ENCODE measurements around the gene NXN.
A peak's percentile ranks its signal among the peaks of the same experiment; 100 is the strongest.

Gene NXN

DNA sequence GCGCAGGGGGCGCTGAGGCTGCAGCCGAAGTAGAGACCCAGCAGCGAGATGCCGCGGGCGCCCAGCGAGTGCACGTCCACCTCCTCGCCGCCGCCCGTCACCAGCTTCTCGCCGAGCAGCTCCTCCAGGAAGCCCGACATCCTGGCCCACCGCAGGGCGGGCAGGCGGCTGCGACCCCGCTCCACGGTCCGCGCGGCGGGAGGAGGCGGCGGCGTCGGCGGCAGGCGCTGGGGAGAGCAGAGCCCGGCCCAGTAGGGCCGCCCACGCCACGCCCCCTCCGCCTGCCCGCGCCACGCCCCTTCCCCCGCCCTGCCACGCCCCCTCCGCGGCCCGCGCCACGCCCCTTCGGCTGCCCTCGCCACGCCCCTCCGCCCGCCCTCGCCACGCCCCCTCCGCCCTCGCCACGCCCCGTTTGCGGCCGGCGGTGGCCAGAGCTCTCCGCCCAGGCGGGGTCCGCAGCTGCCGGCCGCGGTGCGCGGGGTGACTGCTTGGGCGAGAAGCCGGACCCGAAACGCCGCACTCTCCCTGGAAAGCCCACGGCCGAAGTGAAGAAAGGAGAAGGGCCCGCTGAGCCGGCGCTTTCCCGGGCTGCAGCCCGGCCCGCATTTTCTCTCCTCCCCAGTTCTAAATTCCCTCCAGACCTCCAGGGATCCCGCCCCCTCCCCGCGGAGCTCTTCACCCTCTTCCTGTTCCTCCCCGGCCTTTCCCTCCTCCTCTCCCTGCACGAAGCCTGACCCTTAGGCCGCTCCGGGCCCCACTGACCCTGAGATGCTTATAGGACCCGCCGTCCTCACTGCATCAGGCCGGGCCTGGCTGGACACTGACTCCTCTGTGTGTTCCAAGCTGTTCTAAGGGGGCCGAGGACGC, at the start of gene NXN:
Gene NXN, minus strand, starts transcription at position 238 of the 867 bp plus-strand sequence.
- H3K9me3 Mint-ChIP-seq, result no peaks in the 10 kb centered on the region
- H3K36me3 Mint-ChIP-seq (ENCODE audit: low read depth), result no peaks in the 10 kb centered on the region
- H3K4me3 Mint-ChIP-seq, result peak within 1 kb of the TSS; percentile 70
- peaks cover 34% of the 10 kb centered on the region for H3K27me3 Mint-ChIP-seq
- peak within 1 kb of the TSS; percentile 52 for H3K27ac Mint-ChIP-seq
- H3K4me1 Mint-ChIP-seq (ENCODE audit: low read depth), result peaks cover 17% of the 10 kb centered on the region

DNA sequence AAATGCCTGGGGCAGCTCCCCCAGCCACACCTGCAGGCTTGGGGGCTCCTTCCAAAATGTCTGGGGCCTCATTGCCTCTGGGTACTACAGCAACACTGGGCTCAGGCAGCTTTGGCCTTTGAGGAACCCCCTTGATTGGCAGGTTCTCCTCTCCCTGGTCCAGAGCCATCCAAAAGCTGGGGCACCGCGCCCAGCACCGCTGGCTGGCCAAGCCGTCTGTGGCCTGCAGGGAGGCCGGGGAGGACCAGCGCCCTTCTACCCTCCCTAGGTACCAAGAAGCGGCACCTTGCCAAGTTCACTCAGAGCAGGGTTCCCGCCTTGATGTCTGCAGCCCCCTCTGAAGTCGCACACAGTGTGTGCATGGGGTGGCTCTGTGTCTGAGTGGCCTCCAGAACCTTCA, 47.5 kb upstream of the NXN start:
- Mint-ChIP-seq H3K4me1 (ENCODE audit: low read depth) (no peaks in the 10 kb centered on the region), H3K27me3 (no peaks in the 10 kb centered on the region), H3K9me3 (no peaks in the 10 kb centered on the region), H3K36me3 (ENCODE audit: low read depth) (peaks cover 5% of the 10 kb centered on the region), H3K27ac (no peak overlapping the region), H3K4me3 (no peak overlapping the region)

GRCh38 chr17:1026599-1026975, 47.0 kb upstream of the NXN start:
- H3K9me3 Mint-ChIP-seq, result no peaks in the 10 kb centered on the region
- peaks cover 5% of the 10 kb centered on the region for H3K36me3 Mint-ChIP-seq (ENCODE audit: low read depth)
- H3K4me1 Mint-ChIP-seq (ENCODE audit: low read depth), result no peaks in the 10 kb centered on the region
- no peak overlapping the region for H3K4me3 Mint-ChIP-seq
- H3K27ac Mint-ChIP-seq, result no peak overlapping the region
- H3K27me3 Mint-ChIP-seq, result no peaks in the 10 kb centered on the region

DNA sequence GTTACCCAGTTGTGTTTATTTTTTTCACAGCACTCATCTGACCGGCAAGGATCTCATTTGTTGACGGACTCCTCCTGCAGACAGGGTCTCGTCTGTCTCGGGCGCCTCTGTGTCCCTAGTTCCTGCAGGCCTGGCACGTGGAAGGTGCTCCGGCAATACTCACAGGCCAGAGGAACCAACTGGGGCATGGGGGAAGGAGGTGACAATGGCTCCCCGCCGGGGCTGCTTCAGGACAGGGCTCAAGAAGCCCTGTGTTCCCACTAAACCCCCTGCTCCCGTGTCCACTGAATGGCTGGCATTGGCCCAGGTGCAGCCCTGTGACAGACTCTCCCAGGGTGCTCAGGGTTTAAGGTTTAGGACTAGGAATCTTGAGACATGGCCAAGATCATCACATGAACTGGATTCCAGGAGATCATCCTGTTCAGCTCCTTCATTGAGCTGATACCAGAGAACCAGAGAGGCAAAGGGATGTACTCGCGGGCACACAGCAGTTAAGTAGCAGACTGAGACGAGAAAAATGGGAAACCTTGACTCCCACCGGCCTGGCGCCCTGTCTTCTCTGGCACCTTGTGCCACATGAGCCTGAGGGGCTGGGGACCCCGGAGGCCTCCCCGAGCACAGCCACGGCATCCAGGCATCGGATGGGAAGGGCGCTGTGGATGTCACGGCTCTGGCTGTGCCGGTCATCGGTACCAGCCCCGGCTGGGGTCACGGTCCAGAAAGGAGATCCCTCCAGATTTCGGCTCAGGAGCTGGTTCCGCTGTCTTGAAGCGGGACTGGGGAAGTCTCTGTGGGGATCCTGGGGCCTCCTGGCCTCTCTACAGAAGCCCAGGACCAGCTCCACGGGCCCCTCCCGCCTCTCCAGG, 46.4 kb upstream of the NXN start:
- Mint-ChIP-seq H3K27me3 (no peaks in the 10 kb centered on the region), H3K4me3 (no peak overlapping the region), H3K4me1 (ENCODE audit: low read depth) (no peaks in the 10 kb centered on the region), H3K36me3 (ENCODE audit: low read depth) (peaks cover 5% of the 10 kb centered on the region), H3K27ac (no peak overlapping the region), H3K9me3 (no peaks in the 10 kb centered on the region)

- Mint-ChIP-seq H3K27me3 (no peaks in the 10 kb centered on the region), H3K4me3 (no peak overlapping the region), H3K4me1 (ENCODE audit: low read depth) (no peaks in the 10 kb centered on the region), H3K27ac (no peak overlapping the region), H3K9me3 (no peaks in the 10 kb centered on the region), H3K36me3 (ENCODE audit: low read depth) (peaks cover 5% of the 10 kb centered on the region)
Measured at GRCh38 chr17:1024076-1024475, 44.5 kb upstream of the NXN start.

DNA sequence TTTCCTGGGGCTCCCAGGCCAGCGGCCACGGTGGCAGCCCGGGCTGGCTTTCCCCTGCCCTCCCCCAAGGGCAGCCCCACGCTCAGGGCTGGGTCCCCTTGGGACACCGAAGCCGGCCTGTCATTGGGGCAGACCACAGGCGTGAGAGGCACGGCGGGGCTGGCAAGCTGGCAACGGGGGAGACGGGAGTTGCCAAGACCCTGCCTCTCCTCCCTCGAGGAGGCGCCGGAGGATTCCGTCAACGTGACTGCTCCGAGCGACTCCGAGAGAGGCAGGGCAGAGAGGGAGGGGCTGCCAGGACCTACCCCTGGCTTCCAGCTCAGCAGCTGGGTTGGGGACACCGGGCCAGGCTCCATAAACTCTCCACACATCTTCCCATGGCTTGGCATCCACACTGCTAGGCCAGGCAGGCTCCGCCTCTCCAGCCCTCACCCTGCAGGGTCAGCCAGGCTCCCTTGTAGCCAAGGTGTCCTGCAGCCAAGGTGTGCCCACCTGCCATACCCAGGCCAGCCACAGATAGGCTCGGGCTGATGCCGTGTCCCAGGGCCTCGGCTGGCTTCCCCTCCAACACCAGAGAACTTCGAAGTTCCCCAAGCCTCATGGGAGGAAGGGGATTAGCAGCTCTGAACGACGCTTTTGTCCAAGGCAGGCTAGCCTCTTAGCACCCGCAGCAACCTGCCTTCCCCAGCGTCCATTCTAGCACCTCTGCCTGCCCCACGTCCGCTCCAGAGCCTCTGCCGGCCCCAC, 42.9 kb upstream of the NXN start:
- Mint-ChIP-seq H3K27me3 (no peaks in the 10 kb centered on the region), H3K27ac (no peak overlapping the region), H3K9me3 (no peaks in the 10 kb centered on the region), H3K4me3 (no peak overlapping the region), H3K4me1 (ENCODE audit: low read depth) (no peaks in the 10 kb centered on the region), H3K36me3 (ENCODE audit: low read depth) (peaks cover 5% of the 10 kb centered on the region)

- H3K27me3 Mint-ChIP-seq, result no peaks in the 10 kb centered on the region
- H3K9me3 Mint-ChIP-seq, result no peaks in the 10 kb centered on the region
- H3K4me1 Mint-ChIP-seq (ENCODE audit: low read depth), result no peaks in the 10 kb centered on the region
- peaks cover 5% of the 10 kb centered on the region for H3K36me3 Mint-ChIP-seq (ENCODE audit: low read depth)
- H3K4me3 Mint-ChIP-seq, result no peak overlapping the region
- no peak overlapping the region for H3K27ac Mint-ChIP-seq
Measured at GRCh38 chr17:1021147-1021546, 41.6 kb upstream of the NXN start.

GRCh38 chr17:1019451-1019850, 39.9 kb upstream of the NXN start:
- H3K4me1 Mint-ChIP-seq (ENCODE audit: low read depth), result no peaks in the 10 kb centered on the region

GRCh38 chr17:1018547-1018946, 39.0 kb upstream of the NXN start:
- no peak overlapping the region for H3K4me3 Mint-ChIP-seq
- no peaks in the 10 kb centered on the region for H3K27me3 Mint-ChIP-seq
- no peaks in the 10 kb centered on the region for H3K4me1 Mint-ChIP-seq (ENCODE audit: low read depth)
- no peaks in the 10 kb centered on the region for H3K36me3 Mint-ChIP-seq (ENCODE audit: low read depth)
- no peaks in the 10 kb centered on the region for H3K9me3 Mint-ChIP-seq
- no peak overlapping the region for H3K27ac Mint-ChIP-seq

More at GRCh38 chr17:1019451-1019850, 39.9 kb upstream of the NXN start:
- no peaks in the 10 kb centered on the region for H3K36me3 Mint-ChIP-seq (ENCODE audit: low read depth)
- no peaks in the 10 kb centered on the region for H3K9me3 Mint-ChIP-seq
- H3K4me3 Mint-ChIP-seq, result no peak overlapping the region
- H3K27me3 Mint-ChIP-seq, result no peaks in the 10 kb centered on the region
- no peak overlapping the region for H3K27ac Mint-ChIP-seq

DNA sequence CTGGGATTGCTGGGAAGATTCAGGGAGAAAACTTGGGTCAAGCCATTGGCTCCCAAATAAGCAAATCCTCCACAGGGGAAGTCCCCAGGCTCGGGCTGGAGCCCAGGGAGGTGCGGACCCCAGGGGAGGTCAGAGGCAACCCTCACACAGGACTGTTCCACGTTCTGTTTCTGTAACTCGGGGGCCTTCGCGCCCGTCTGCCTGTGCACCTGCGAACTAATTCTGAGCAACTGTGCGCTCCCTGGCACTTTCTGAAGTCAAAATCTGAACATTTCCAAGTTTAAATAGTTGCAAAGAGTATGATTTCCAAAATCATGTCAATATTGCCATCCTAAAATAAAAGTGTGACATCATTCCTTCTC, 34.1 kb upstream of the NXN start:
- Mint-ChIP-seq H3K27me3 (no peaks in the 10 kb centered on the region), H3K4me3 (no peak overlapping the region), H3K4me1 (ENCODE audit: low read depth) (no peaks in the 10 kb centered on the region), H3K27ac (no peak overlapping the region), H3K9me3 (no peaks in the 10 kb centered on the region), H3K36me3 (ENCODE audit: low read depth) (no peaks in the 10 kb centered on the region)

DNA sequence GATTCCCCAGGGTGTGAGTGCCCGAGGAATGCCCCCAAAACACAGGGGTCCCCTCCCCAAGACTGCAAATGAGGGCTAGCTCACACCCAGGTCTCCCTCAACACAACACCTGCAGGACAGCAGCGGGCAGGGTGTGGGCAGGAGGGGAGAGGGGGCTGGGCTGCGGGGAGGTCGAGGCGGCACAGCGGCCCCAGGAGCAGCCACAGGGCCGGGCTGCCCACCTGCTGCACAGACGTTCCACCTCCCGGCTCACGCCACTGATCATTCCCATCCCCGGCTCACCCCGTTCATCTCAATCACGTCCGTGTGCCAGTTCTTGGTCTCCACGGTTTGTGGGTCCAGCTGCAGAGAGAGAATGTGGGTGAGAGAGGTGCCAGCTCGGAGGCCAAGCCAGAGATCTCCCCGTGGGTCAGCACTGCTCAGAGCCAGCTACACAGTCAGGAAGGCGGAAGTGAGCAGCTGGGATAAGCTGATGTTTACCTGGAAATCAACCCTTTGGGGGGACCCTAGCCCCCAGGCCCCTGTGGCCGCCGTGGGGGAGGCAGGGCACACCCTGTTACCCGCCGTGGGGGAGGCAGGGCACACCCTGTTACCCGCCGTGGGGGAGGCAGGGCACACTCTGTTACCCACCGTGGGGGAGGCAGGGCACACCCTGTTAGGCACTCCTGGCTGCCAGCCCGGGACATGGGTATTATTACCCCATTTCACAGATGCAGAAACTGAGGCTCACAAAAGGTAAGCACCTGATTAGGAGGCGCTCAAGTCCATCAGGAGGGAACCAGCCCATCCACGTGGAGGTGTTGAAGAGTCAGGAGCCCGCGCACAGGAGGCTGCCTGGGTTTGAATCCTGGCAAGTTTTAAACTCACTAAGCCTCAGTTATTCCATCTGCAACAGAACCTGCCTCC, 33.5 kb upstream of the NXN start:
- Mint-ChIP-seq H3K27ac (no peak overlapping the region), H3K4me3 (no peak overlapping the region), H3K9me3 (no peaks in the 10 kb centered on the region), H3K27me3 (no peaks in the 10 kb centered on the region), H3K4me1 (ENCODE audit: low read depth) (no peaks in the 10 kb centered on the region), H3K36me3 (ENCODE audit: low read depth) (no peaks in the 10 kb centered on the region)

GRCh38 chr17:1011760-1012735, 32.5 kb upstream of the NXN start:
- Mint-ChIP-seq H3K36me3 (ENCODE audit: low read depth) (no peaks in the 10 kb centered on the region), H3K27me3 (no peaks in the 10 kb centered on the region), H3K4me3 (no peak overlapping the region), H3K27ac (no peak overlapping the region), H3K4me1 (ENCODE audit: low read depth) (no peaks in the 10 kb centered on the region), H3K9me3 (no peaks in the 10 kb centered on the region)

GRCh38 chr17:1011138-1011537, 31.6 kb upstream of the NXN start:
- H3K27ac Mint-ChIP-seq, result no peak overlapping the region
- no peaks in the 10 kb centered on the region for H3K36me3 Mint-ChIP-seq (ENCODE audit: low read depth)
- no peaks in the 10 kb centered on the region for H3K4me1 Mint-ChIP-seq (ENCODE audit: low read depth)
- no peaks in the 10 kb centered on the region for H3K9me3 Mint-ChIP-seq
- no peaks in the 10 kb centered on the region for H3K27me3 Mint-ChIP-seq
- no peak overlapping the region for H3K4me3 Mint-ChIP-seq
